ENCODE measurements around the gene IL10.
"Not testable (repeated sequence)": the region's sequence is repeated elsewhere in the genome, so short reads cannot be mapped to it uniquely, and the experiment has no call there.

The IL10 gene

GRCh38 chr1:206793620-206794019, 21.3 kb upstream of the IL10 start:
- DNase-seq (ENCODE audit: low spot score), result no peak

GRCh38 chr1:206792939-206793607, 20.8 kb upstream of the IL10 start:
- no peak for DNase-seq (ENCODE audit: low spot score)

GRCh38 chr1:206790502-206791250, 18.4 kb upstream of the IL10 start:
- no peak for DNase-seq (ENCODE audit: low spot score)

DNA sequence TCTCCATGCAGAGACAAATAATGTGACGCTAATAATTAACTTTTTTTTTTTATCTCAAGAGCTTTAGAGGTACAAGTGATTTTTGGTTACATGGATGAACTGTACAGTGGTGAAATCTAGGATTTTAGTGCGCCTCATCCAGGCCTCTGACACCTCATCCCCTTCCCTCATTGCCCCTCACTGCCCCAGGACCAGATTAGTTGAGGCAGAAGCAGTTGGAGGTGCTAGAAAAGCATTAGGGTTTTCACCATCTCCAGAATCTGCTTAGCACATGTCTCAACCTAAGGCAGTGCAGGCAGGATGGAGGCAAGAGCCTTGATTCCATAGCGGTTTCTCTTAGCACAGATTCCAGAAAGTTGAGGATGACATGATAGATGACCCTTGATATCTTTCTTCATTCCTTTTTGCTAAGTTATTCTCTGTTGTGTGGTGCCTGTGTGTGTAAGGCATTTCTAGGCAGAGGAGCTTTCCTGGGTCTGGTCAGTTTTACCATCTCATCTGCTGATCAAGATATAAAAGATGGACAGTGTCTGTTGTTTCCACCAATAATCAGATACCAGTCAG, 16.3 kb upstream of the IL10 start:
- DNase-seq (ENCODE audit: low spot score), result no peak

DNA sequence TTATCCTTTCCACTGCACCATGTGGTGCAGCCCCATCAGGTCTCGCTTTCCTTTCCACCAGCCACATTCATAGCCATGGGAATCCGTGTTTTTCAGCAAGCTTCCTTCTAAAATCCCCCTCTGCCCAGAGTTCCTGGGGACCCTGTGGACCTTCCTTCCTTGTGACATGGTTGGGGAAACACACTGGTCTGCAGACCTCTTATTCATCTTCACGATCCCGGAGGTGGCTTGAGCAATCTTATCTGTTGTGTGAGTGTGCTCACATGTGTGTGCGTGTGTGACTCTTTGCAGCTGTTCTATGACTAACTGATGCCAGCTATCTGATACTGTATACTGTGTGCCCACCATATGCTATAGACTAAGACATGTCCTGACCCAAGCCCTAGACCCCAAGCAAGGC, 15.6 kb upstream of the IL10 start:
- no peak for DNase-seq (ENCODE audit: low spot score)

GRCh38 chr1:206786212-206786886, 14.1 kb upstream of the IL10 start:
- DNase-seq (ENCODE audit: low spot score), result no peak

DNA sequence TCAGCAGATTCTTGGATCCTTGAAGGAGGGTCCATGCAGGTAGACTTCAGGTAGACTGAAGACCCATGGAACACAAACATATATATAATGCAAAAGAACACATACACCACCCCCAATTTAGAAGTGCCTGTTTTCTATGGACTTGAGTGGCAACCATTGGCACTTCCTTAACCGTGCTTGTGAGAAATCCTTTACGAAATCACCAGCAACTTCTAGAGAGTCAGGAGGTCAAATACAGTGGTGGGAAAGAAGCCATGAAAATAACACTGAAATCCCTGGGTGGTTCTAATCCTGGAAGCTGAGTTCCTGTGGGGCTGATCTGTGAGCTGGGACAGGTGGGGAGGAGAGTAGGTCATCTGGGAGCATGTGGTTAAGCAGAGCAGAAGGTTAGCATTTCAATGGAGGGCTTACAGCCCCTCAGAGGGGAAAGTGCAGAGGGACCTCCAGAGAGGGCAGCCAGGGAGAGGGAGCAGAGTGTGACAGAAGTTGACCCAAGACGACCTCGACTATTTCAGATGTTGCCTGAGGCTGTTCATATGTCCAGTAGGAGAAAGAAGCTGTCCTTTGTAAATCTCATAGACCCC, 13.0 kb upstream of the IL10 start:
- no peak for DNase-seq (ENCODE audit: low spot score)

DNA sequence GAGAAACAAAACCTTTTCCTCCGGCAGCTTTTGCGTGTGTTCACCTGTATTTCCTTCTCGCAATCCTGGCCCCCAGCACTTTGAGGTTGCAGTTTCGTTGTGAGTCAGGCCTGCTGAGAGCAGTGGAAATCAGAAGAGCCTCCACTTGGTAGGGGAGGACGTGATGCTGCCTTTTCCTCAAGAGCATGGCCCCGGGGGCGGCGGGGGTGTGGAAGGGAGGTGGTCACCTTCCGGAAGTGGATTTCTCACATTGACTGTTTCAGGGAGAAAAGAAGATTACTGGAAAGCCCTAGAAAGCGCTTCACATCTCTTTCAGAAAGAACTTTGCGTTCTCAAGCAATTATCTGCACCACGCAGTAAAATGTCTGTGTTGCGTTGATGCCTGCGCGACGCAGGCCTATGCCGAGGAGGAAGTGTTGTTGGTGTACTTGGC, 12.2 kb upstream of the IL10 start:
- no peak for DNase-seq (ENCODE audit: low spot score)

- DNase-seq (ENCODE audit: low spot score), result no peak
Measured at GRCh38 chr1:206783506-206783905, 11.2 kb upstream of the IL10 start.

- no peak for DNase-seq (ENCODE audit: low spot score)
Measured at GRCh38 chr1:206782448-206782847, 10.2 kb upstream of the IL10 start.

DNA sequence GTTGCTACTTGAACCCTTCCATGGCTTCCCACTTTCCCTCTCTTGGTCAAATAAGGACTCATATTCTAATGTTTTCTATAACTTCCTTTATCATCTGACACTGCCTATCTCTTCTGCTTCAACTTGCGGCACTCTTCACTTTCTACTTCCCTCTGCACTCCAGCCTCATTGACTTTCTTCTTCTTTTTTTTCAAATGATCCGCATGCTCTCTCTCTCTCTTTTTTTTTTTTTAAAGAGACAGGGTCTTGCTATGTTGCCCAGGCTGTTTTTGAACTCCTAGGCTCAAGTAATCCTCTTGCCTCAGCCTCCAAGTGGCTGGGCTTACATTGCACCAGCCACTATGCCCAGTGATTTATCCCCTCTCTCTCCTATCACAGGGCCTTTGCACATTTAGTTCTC, 7.3 kb upstream of the IL10 start:
- no peak for DNase-seq (ENCODE audit: low spot score)

- not testable (repeated sequence) for DNase-seq (ENCODE audit: low spot score)
Measured at GRCh38 chr1:206778911-206779310, 6.6 kb upstream of the IL10 start.

- no peak for DNase-seq (ENCODE audit: low spot score)
Measured at GRCh38 chr1:206778031-206778430, 5.7 kb upstream of the IL10 start.

GRCh38 chr1:206776229-206776628, 3.9 kb upstream of the IL10 start:
- no peak for DNase-seq (ENCODE audit: low spot score)

DNA sequence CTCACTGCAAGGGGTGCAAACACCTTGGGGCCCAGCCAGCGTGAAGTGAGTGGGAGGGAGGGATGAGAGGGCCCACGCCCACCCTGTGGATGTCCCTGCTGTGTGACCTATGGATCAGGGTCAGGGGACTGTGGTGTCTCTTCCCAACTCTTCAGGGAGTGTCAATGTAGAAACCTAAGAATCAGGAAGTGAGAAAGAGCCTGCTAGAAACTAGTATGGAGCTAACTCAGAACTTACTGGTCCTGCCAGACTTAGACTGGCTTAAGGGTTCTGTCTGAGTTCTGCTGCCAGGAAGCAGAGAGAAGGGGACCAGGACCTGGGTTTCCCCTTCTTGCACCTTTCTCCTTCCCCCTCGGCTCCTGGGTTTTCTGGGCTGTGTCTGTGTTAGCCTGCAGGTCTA, 1.8 kb upstream of the IL10 start:
- no peak for DNase-seq (ENCODE audit: low spot score)

DNA sequence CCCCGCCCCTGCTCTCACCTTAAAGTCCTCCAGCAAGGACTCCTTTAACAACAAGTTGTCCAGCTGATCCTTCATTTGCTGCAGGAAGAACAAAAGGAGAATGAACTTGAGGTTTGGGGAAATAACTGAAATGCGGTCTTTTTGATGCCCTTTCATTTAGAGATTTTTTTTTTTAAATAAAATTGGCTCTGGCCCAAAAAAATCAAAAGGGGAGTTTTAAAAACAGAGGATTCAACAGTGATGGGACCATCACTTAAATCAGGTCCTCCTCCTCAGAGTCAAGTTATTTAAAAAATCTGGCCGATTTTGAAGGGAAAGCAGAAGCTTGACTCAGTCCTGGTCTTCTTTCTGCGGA, 979 bp downstream of the IL10 start:
- no peak for DNase-seq (ENCODE audit: low spot score)

DNA sequence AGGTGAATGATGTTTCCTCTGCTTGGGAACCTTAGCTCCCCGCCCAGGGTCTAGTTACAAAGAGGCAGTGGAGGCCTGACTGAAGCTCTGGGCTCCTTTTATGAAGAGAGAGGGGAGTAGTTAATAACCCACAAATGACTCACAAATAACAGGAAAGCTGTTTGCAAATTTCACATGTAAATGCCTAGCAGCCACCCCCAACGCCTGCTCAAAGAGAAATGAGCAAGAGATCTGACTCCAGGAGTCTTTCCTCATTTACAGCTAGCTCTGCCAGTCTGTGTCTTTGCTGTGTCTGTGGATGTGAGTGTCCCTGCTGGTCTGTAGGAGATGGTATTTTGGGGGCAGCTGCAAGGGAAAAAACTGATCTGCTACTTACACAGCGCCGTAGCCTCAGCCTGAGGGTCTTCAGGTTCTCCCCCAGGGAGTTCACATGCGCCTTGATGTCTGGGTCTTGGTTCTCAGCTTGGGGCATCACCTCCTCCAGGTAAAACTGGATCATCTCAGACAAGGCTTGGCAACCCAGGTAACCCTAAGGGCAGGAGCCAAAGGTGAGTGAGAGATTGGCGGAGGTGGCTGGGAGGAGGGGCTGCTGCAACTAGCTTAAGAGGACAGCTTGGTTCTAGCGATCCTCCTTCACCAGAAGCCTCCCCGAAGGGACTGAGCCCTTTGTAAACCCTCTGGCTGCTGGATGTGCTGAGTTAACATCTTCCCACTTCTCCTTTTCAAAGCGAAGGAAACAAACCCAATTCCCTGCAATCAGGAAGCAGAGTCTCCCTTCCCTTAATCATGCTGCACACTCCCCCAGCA, 1.6 kb downstream of the IL10 start, which contains the start of gene IL19:
Gene IL19, plus strand, starts transcription at position 243 of the 807 bp plus-strand sequence. CDS start 65,890 bp downstream, outside the sequence.
- peak; percentile 24 for DNase-seq (ENCODE audit: low spot score)

DNA sequence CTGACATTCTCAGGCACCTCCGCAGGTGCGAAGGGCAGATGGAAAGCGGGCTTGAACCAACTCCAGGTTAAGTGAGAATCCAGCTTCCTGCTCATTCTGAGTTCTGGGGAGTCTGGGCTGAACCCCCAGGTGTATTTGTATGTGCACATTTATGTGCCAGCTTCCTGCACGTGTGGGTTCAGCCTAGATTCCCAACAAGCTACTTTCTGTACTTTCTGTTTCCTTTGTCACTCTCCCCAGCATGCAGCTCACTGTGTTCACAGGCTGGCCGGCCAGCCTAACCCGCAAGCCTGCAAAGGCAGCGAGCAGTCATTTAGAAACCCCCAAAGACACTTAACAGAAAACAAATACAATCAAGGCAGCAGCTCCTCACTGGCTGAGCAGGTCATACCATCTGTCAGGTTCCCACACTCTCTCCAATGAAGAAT, 3.0 kb downstream of the IL10 start:
- DNase-seq (ENCODE audit: low spot score), result no peak

DNA sequence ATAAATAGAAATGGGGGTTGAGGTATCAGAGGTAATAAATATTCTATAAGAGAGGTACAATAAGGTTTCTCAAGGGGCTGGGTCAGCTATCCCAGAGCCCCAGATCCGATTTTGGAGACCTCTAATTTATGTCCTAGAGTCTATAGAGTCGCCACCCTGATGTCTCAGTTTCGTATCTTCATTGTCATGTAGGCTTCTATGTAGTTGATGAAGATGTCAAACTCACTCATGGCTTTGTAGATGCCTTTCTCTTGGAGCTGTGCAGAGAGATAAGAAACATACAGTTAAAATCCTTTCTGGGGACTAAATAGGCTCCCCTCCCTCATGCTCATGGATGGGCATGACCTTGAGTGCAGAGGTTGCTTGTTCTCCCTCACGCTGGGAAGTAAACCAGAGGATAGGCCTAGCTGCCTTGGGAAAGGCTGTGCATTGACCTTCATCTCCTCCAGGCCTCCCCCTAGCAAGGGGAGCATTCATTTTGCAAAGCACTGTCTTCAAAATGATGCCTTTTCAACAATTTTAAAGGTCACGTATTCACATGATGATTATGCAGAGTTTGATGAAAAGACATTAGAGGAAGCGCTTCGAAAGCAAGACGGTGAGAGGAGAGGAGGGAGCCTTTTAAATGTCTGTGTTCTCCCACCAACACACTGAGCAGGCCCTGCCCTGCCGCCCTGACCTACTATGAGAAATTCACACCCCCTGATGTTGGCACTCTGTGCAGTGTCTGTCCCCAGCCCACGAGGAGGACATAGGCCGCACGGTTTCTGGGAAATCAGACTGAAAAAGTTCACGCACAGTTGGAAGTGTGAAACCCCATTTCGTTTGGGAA, 3.6 kb downstream of the IL10 start:
- no peak for DNase-seq (ENCODE audit: low spot score)

- DNase-seq (ENCODE audit: low spot score), result peak; percentile 83
Measured at GRCh38 chr1:206766251-206766856, 5.9 kb downstream of the IL10 start.
